Measurements from ENCODE around the gene C11orf65.

- TF ChIP-seq POLR2A (IDR thresholded peaks at IDR 0.05), result no peak
- TF ChIP-seq, protein P1, sequence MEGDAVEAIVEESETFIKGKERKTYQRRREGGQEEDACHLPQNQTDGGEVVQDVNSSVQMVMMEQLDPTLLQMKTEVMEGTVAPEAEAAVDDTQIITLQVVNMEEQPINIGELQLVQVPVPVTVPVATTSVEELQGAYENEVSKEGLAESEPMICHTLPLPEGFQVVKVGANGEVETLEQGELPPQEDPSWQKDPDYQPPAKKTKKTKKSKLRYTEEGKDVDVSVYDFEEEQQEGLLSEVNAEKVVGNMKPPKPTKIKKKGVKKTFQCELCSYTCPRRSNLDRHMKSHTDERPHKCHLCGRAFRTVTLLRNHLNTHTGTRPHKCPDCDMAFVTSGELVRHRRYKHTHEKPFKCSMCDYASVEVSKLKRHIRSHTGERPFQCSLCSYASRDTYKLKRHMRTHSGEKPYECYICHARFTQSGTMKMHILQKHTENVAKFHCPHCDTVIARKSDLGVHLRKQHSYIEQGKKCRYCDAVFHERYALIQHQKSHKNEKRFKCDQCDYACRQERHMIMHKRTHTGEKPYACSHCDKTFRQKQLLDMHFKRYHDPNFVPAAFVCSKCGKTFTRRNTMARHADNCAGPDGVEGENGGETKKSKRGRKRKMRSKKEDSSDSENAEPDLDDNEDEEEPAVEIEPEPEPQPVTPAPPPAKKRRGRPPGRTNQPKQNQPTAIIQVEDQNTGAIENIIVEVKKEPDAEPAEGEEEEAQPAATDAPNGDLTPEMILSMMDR (IDR thresholded peaks at IDR 0.05), result no peak
Measured at GRCh38 chr11:108405706-108406105, 61.6 kb downstream of the C11orf65 start.
